Liver (tissue), 9 donors: ENCODE measurements around the gene CBLC. TPM values are rescaled to one million over a fixed set of nuclear protein-coding genes. Genes with fewer than 3 reads are reported as not detected.

Source experiments
- DNase-seq: peaks from one replicate; pipeline ENCODE4 v3.0.0-alpha.2; 2017; ENCODE audit warnings: low spot score
- H3K27ac ChIP-seq, 2 donors: one replicate each; pipeline ENCODE4 v1.7.0; 2013; ENCODE audit warnings: inconsistent platforms in 2 of 2, low read length in 2 of 2, control low read depth in 1 of 2, low read depth in 1 of 2, mild to moderate bottlenecking in 1 of 2
- H3K27me3 ChIP-seq, 4 donors: one replicate each; pipeline versions ENCODE4 v1.6.1 to v1.7.0; 2013; ENCODE audit warnings: low read length in 3 of 4, inconsistent platforms in 1 of 4, mild to moderate bottlenecking in 1 of 4, moderate library complexity in 1 of 4; ENCODE audit not compliant: control insufficient read depth in 4 of 4, insufficient read depth in 4 of 4
- H3K36me3 ChIP-seq, 4 donors: one replicate each; pipeline versions ENCODE4 v1.6.1 to v1.7.0; 2013; ENCODE audit warnings: low read length in 3 of 4, mild to moderate bottlenecking in 3 of 4, low read depth in 1 of 4, moderate library complexity in 1 of 4; ENCODE audit not compliant: control insufficient read depth in 4 of 4, insufficient read depth in 3 of 4
- H3K4me1 ChIP-seq, 4 donors: one replicate each; pipeline versions ENCODE4 v1.6.1 to v1.7.0; 2013; ENCODE audit warnings: low read length in 3 of 4, mild to moderate bottlenecking in 3 of 4, moderate library complexity in 1 of 4; ENCODE audit not compliant: control insufficient read depth in 4 of 4, insufficient read depth in 4 of 4
- H3K4me3 ChIP-seq, 3 donors: one replicate each; pipeline versions ENCODE4 v1.6.1 to v1.7.0; 2013; ENCODE audit warnings: low read length in 3 of 3, control low read depth in 1 of 3, low read depth in 1 of 3, mild to moderate bottlenecking in 1 of 3
- H3K9ac ChIP-seq, 2 donors: one replicate each; pipeline ENCODE4 v1.7.0; 2013; ENCODE audit warnings: low read length in 2 of 2, mild to moderate bottlenecking in 2 of 2, moderate library complexity in 2 of 2, control low read depth in 1 of 2, low read depth in 1 of 2
- H3K9me3 ChIP-seq, 4 donors: one replicate each; pipeline versions ENCODE4 v1.6.1 to v1.7.0; 2013; ENCODE audit warnings: low read length in 3 of 4; ENCODE audit not compliant: control insufficient read depth in 4 of 4
- ATF3 ChIP-seq: IDR thresholded peaks from 2 replicates; pipeline ENCODE4 v1.6.1; 2016; ENCODE audit warnings: antibody characterized with exemption
- EGR1 ChIP-seq, 2 donors: IDR thresholded peaks; 2 replicates each; pipeline ENCODE4 v1.6.1; 2016 to 2018; ENCODE audit warnings: antibody characterized with exemption in 2 of 2, low read depth in 2 of 2
- FOXA1 ChIP-seq: IDR thresholded peaks from 2 replicates; pipeline ENCODE4 v1.6.1; 2016; ENCODE audit warnings: antibody characterized with exemption
- FOXA2 ChIP-seq: IDR thresholded peaks from 2 replicates; pipeline ENCODE4 v1.6.1; 2016; ENCODE audit warnings: antibody characterized with exemption
- GABPA ChIP-seq, 2 donors: IDR thresholded peaks in 1 of 2; conservative IDR thresholded peaks in 1 of 2; 2 replicates each; pipeline ENCODE4 v1.6.1; 2016; ENCODE audit warnings: antibody characterized with exemption in 2 of 2, mild to moderate bottlenecking in 1 of 2, moderate library complexity in 1 of 2
- HNF4A ChIP-seq, 2 donors: conservative IDR thresholded peaks; 2 replicates each; pipeline ENCODE4 v1.6.1; 2016; ENCODE audit warnings: antibody characterized with exemption in 2 of 2, mild to moderate bottlenecking in 2 of 2
- HNF4G ChIP-seq: IDR thresholded peaks from 2 replicates; pipeline ENCODE4 v1.6.1; 2016; ENCODE audit warnings: antibody characterized with exemption
- JUND ChIP-seq, 2 donors: IDR thresholded peaks; 2 replicates each; pipeline ENCODE4 v1.6.1; 2016; ENCODE audit warnings: antibody characterized with exemption in 2 of 2
- MAX ChIP-seq: IDR thresholded peaks from 2 replicates; pipeline ENCODE4 v1.6.1; 2016; ENCODE audit warnings: antibody characterized with exemption
- NR2F2 ChIP-seq: IDR thresholded peaks from 2 replicates; pipeline ENCODE4 v1.6.1; 2016; ENCODE audit warnings: antibody characterized with exemption
- RAD21 ChIP-seq, 2 donors: IDR thresholded peaks; 2 replicates each; pipeline ENCODE4 v1.6.1; 2016; ENCODE audit warnings: antibody characterized with exemption in 2 of 2, mild to moderate bottlenecking in 2 of 2
- REST ChIP-seq: IDR thresholded peaks from 2 replicates; pipeline ENCODE4 v1.6.1; 2016; ENCODE audit warnings: antibody characterized with exemption, mild to moderate bottlenecking
- RXRA ChIP-seq, 2 donors: IDR thresholded peaks; 2 replicates each; pipeline ENCODE4 v1.6.1; 2017 to 2018; ENCODE audit warnings: antibody characterized with exemption in 2 of 2, mild to moderate bottlenecking in 1 of 2
- SP1 ChIP-seq: IDR thresholded peaks from 2 replicates; pipeline ENCODE4 v1.6.1; 2018; ENCODE audit warnings: antibody characterized with exemption, mild to moderate bottlenecking
- TAF1 ChIP-seq: conservative IDR thresholded peaks from 2 replicates; pipeline ENCODE4 v1.6.1; 2016; ENCODE audit warnings: antibody characterized with exemption, mild to moderate bottlenecking
- YY1 ChIP-seq: IDR thresholded peaks from 2 replicates; pipeline ENCODE4 v1.6.1; 2016; ENCODE audit warnings: antibody characterized with exemption, mild to moderate bottlenecking
- ZBTB33 ChIP-seq: IDR thresholded peaks from 2 replicates; pipeline ENCODE4 v1.6.1; 2016; ENCODE audit warnings: antibody characterized with exemption
- WGBS: extraction: QIAGEN DNeasy Blood & Tissue Kit; methylation state at CpG from one replicate; pipeline ENCODE4 v1.1.7; 2013; 5-methylcytosine and 5-hydroxymethylcytosine counted together
- polyA plus RNA-seq, 2 donors: library from polyadenylated mRNA; stranded (reverse) in 1 of 2; unstranded in 1 of 2; fragments of 200-250 nt in 1 of 2; fragments of >200 nt in 1 of 2; fragmentation: Nextera tagmentation in 1 of 2; extraction: Ambion mirVana in 1 of 2; gene quantifications; one replicate each; pipeline versions ENCODE4 v1.2.1 to v1.2.3, GENCODE V29; 2013 to 2015
- total RNA-seq, 2 donors: library from RNA; depleted of rRNA; stranded (reverse); fragments of >200 nt; gene quantifications; one replicate each; pipeline ENCODE4 v1.2.3, GENCODE V29; 2014
- TF ChIP-seq, protein P1 (sequence below): fragments of 150-350 bp; IDR thresholded peaks from 2 replicates; pipeline ENCODE4 v1.5.1; 2017; ENCODE audit warnings: improper control_type of control experiment, low read depth, low read length; ENCODE audit not compliant: missing input control
- donor health status: healthy.
- donor health status: healthy.
- donor health status: healthy.
- donor health status: healthy.
- donor health status: healthy.

The CBLC gene
- total and polyA plus RNA-seq, 4 donors, result 2.1 to 14.0 (median 8.8) TPM

DNA sequence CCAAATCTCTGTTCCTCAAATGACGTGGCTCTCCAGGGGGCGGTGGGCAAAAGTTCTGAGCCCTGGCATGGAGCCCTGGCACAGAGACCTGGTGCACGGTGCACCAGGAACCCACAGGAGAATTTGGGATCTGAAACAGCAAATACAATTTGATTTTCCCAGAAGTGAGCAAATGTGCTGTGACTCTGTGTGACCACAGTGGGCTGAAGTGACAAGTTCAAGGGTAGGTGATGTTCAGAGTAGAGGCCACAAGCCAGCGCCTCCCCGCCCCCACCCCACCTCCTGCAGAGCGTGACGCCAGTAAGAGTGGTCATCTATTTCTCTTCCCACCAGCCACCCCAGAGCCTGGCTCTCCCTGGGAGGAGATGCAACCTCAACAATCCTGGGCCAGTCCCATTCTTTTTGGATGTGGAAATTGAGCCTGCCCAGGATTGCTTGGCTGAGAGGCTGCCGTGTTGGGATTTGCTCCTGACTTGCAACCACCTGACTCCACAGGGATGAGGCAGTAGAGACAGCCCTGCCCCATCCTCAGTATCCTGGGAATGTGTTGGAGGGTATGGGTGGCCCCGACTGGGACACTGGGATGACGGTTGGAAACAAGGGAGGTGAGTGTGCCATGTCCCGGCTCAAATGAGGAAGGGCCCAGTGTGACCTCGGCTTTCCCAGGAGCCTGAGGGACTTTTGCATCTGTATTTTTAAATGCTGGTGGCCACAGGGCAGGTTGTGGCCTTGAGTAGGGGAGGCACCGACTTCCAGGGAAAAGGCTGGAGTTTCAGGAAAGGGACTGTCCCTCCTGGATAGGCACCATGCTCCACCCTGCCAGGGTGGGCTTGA lies 40.2 kb upstream of the CBLC start:
- WGBS, result 29% methylated on average over 13 of the region's 13 CpGs
- Histone ChIP-seq H3K4me1 (peaks cover 9 to 52% (median 41%) of the 10 kb centered on the region in 4 donors), H3K27ac (peak overlapping the region; percentile 94 to 96), H3K36me3 (no peaks in the 10 kb centered on the region), H3K4me3 (peak overlapping the region; percentile 45 to 50 (median 49)), H3K9ac (peak overlapping the region; percentile 67 to 93), H3K9me3 (no peaks in the 10 kb centered on the region), H3K27me3 (no peaks in the 10 kb centered on the region)
- TF ChIP-seq REST, result peak; percentile 84
- TF ChIP-seq TAF1, result peak; percentile 94
- TF ChIP-seq NR2F2, result peak; percentile 57
- peak; percentile 98 to 99 for TF ChIP-seq RXRA (IDR thresholded peaks at IDR 0.05)
- peak; percentile 53 to 64 for TF ChIP-seq JUND (IDR thresholded peaks at IDR 0.05)
- peak; percentile 28 for TF ChIP-seq HNF4G
- peak in 1 of 2 donors; percentile 13 for TF ChIP-seq GABPA (IDR thresholded peaks at IDR 0.05 in 1 of 2, conservative IDR thresholded peaks at IDR 0.05 in 1 of 2)
- TF ChIP-seq, protein P1, sequence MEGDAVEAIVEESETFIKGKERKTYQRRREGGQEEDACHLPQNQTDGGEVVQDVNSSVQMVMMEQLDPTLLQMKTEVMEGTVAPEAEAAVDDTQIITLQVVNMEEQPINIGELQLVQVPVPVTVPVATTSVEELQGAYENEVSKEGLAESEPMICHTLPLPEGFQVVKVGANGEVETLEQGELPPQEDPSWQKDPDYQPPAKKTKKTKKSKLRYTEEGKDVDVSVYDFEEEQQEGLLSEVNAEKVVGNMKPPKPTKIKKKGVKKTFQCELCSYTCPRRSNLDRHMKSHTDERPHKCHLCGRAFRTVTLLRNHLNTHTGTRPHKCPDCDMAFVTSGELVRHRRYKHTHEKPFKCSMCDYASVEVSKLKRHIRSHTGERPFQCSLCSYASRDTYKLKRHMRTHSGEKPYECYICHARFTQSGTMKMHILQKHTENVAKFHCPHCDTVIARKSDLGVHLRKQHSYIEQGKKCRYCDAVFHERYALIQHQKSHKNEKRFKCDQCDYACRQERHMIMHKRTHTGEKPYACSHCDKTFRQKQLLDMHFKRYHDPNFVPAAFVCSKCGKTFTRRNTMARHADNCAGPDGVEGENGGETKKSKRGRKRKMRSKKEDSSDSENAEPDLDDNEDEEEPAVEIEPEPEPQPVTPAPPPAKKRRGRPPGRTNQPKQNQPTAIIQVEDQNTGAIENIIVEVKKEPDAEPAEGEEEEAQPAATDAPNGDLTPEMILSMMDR, result no peak
- no peak for TF ChIP-seq FOXA1
- TF ChIP-seq RAD21 (IDR thresholded peaks at IDR 0.05), result peak; percentile 15 to 53
- peak; percentile 71 for TF ChIP-seq ATF3
- peak; percentile 98 for TF ChIP-seq SP1
- peak; percentile 12 to 25 for TF ChIP-seq EGR1 (IDR thresholded peaks at IDR 0.05; ENCODE audit: low read depth in 2 of 2)
- TF ChIP-seq FOXA2, result peak; percentile 37
- peak; percentile 48 for TF ChIP-seq YY1
- TF ChIP-seq MAX, result peak; percentile 90
- TF ChIP-seq HNF4A (conservative IDR thresholded peaks at IDR 0.05), result peak; percentile 82 to 86
- peak; percentile 53 for TF ChIP-seq ZBTB33
- DNase-seq, result no peak
